Activated CD8-positive, alpha-beta T cell treated with anti-CD3 and anti-CD28 coated beads, Interleukin-2, amount 10 ng/mL, durations not matched to agents 7 days and 5 days (primary cell): ENCODE measurements around the gene PLCH1. TPM values are rescaled to one million over a fixed set of nuclear protein-coding genes. Genes with fewer than 3 reads are reported as not detected.

ENCODE experiments used
- ATAC-seq: fragments of 150-1000 bp; cut with Tn5 transposase; one replicate; pipeline ENCODE4 v1.10.0; 2021; ENCODE audit warnings: moderate library complexity
- CTCF ChIA-PET: fragments of 350-600 bp; sonication (Branson Sonifier 250); formaldehyde crosslinking; loops from one replicate; lab custom pipeline; 2021; ENCODE audit warnings: antibody characterized with exemption; lab: Charles Lee
- POLR2A ChIA-PET: fragments of 350-600 bp; sonication (Branson Sonifier 250); formaldehyde crosslinking; loops from one replicate; lab custom pipeline; 2021; ENCODE audit warnings: antibody characterized with exemption; lab: Charles Lee
- DNase-seq: peaks from one replicate; pipeline ENCODE4 v3.0.0-alpha.2; 2020
- H3K27ac Mint-ChIP-seq: one replicate; pipeline ENCODE4 v1.8.0; 2021; ENCODE audit warnings: mild to moderate bottlenecking, mixed read lengths
- H3K27me3 Mint-ChIP-seq: one replicate; pipeline ENCODE4 v1.8.0; 2021; ENCODE audit warnings: low read depth, mixed read lengths
- H3K36me3 Mint-ChIP-seq: one replicate; pipeline ENCODE4 v1.8.0; 2021; ENCODE audit warnings: low read depth, mixed read lengths
- H3K4me1 Mint-ChIP-seq: one replicate; pipeline ENCODE4 v1.8.0; 2021; ENCODE audit warnings: low read depth, mixed read lengths
- H3K4me3 Mint-ChIP-seq: one replicate; pipeline ENCODE4 v1.8.0; 2021; ENCODE audit warnings: mild to moderate bottlenecking, mixed read lengths
- H3K9me3 Mint-ChIP-seq: one replicate; pipeline ENCODE4 v1.8.0; 2022; ENCODE audit warnings: mixed read lengths; ENCODE audit not compliant: insufficient read depth
- total RNA-seq, 2 experiments: library from RNA; stranded (reverse); gene quantifications; one replicate each; pipeline ENCODE4 v1.2.3, GENCODE V29; 2021

Gene PLCH1
- total RNA-seq, 2 experiments from 2014 or later = 2.0 to 2.4 TPM

GRCh38 chr3:155743606-155744005 is 1.3 kb downstream of the PLCH1 start:
- Mint-ChIP-seq H3K27me3 (peaks cover 63% of the 10 kb centered on the region), H3K9me3 (no peaks in the 10 kb centered on the region), H3K4me3 (peak overlapping the region; percentile 79), H3K27ac (no peak overlapping the region), H3K4me1 (peaks cover 21% of the 10 kb centered on the region), H3K36me3 (no peaks in the 10 kb centered on the region)
- POLR2A ChIA-PET = interaction anchor here (0.6 kb wide), 1 partner anchor 384 kb away, joined by 4 read pairs; no protein-coding TSS in a partner anchor
- CTCF ChIA-PET = no interaction called here
- no peak for ATAC-seq
- DNase-seq = no peak

GRCh38 chr3:155742349-155742965 is 2.4 kb downstream of the PLCH1 start:
- DNase-seq (no peak), ATAC-seq (no peak)
- ChIA-PET CTCF (no interaction called here), POLR2A (no interaction called here)
- H3K4me3 Mint-ChIP-seq = no peak overlapping the region
- peaks cover 59% of the 10 kb centered on the region for H3K27me3 Mint-ChIP-seq
- no peaks in the 10 kb centered on the region for H3K36me3 Mint-ChIP-seq
- H3K4me1 Mint-ChIP-seq = peaks cover 21% of the 10 kb centered on the region
- no peak overlapping the region for H3K27ac Mint-ChIP-seq
- no peaks in the 10 kb centered on the region for H3K9me3 Mint-ChIP-seq

- Mint-ChIP-seq H3K27ac (no peak overlapping the region), H3K36me3 (no peaks in the 10 kb centered on the region), H3K27me3 (peaks cover 52% of the 10 kb centered on the region), H3K4me1 (peaks cover 21% of the 10 kb centered on the region), H3K9me3 (no peaks in the 10 kb centered on the region), H3K4me3 (no peak overlapping the region)
- ChIA-PET CTCF (interaction anchor here (2.4 kb wide), 1 partner anchor 64 kb away, joined by 6 read pairs; the partner anchor contains the start of gene C3orf33), POLR2A (no interaction called here)
- ATAC-seq (no peak), DNase-seq (no peak)
These were observed 3.3 kb downstream of the PLCH1 start for GRCh38 chr3:155741603-155742002.

- ATAC-seq (no peak), DNase-seq (no peak)
- Mint-ChIP-seq H3K27ac (no peak overlapping the region), H3K4me3 (no peak overlapping the region), H3K9me3 (no peaks in the 10 kb centered on the region), H3K4me1 (peaks cover 21% of the 10 kb centered on the region), H3K27me3 (peaks cover 48% of the 10 kb centered on the region), H3K36me3 (no peaks in the 10 kb centered on the region)
- ChIA-PET CTCF (interaction anchor here (2.4 kb wide), 1 partner anchor 65 kb away, joined by 6 read pairs; the partner anchor contains the start of gene C3orf33), POLR2A (no interaction called here)
These were observed 3.8 kb downstream of the PLCH1 start for GRCh38 chr3:155741101-155741500.

GRCh38 chr3:155739154-155739553 is 5.7 kb downstream of the PLCH1 start:
- DNase-seq = no peak
- no peak overlapping the region for H3K27ac Mint-ChIP-seq
- H3K36me3 Mint-ChIP-seq = no peaks in the 10 kb centered on the region
- POLR2A ChIA-PET = no interaction called here
- no peak for ATAC-seq
- H3K4me3 Mint-ChIP-seq = no peak overlapping the region
- H3K27me3 Mint-ChIP-seq = peaks cover 34% of the 10 kb centered on the region
- H3K4me1 Mint-ChIP-seq = peaks cover 5% of the 10 kb centered on the region
- CTCF ChIA-PET = interaction anchor here (2.4 kb wide), 1 partner anchor 67 kb away, joined by 6 read pairs; the partner anchor contains the start of gene C3orf33
- no peaks in the 10 kb centered on the region for H3K9me3 Mint-ChIP-seq

- Mint-ChIP-seq H3K9me3 (no peaks in the 10 kb centered on the region), H3K27me3 (peaks cover 31% of the 10 kb centered on the region), H3K27ac (no peak overlapping the region), H3K4me1 (peaks cover 1% of the 10 kb centered on the region), H3K4me3 (no peak overlapping the region), H3K36me3 (no peaks in the 10 kb centered on the region)
- no peak for DNase-seq
- ChIA-PET CTCF (interaction anchor here (1.4 kb wide), 1 partner anchor 68 kb away, joined by 4 read pairs; the partner anchor contains the start of gene C3orf33), POLR2A (no interaction called here)
- no peak for ATAC-seq
These were observed 6.2 kb downstream of the PLCH1 start for GRCh38 chr3:155738580-155739076.

- CTCF ChIA-PET = interaction anchor here (1.4 kb wide), 1 partner anchor 68 kb away, joined by 4 read pairs; the partner anchor contains the start of gene C3orf33
- H3K4me3 Mint-ChIP-seq = no peak overlapping the region
These were observed 6.9 kb downstream of the PLCH1 start for GRCh38 chr3:155737844-155738460.

GRCh38 chr3:155736381-155736780 is 8.5 kb downstream of the PLCH1 start:
- H3K27me3 Mint-ChIP-seq = peaks cover 26% of the 10 kb centered on the region
- ATAC-seq = no peak
- POLR2A ChIA-PET = no interaction called here

More at GRCh38 chr3:155737844-155738460, 6.9 kb downstream of the PLCH1 start:
- Mint-ChIP-seq H3K9me3 (no peaks in the 10 kb centered on the region), H3K27ac (no peak overlapping the region), H3K4me1 (no peaks in the 10 kb centered on the region), H3K27me3 (peaks cover 31% of the 10 kb centered on the region), H3K36me3 (no peaks in the 10 kb centered on the region)
- POLR2A ChIA-PET = no interaction called here
- ATAC-seq = no peak
- no peak for DNase-seq

GRCh38 chr3:155730843-155731242 is 14.0 kb downstream of the PLCH1 start:
- ATAC-seq = no peak
- CTCF ChIA-PET = no interaction called here

More at GRCh38 chr3:155736381-155736780, 8.5 kb downstream of the PLCH1 start:
- CTCF ChIA-PET = no interaction called here
- H3K27ac Mint-ChIP-seq = no peak overlapping the region
- H3K4me1 Mint-ChIP-seq = no peaks in the 10 kb centered on the region
- no peak for DNase-seq
- H3K36me3 Mint-ChIP-seq = no peaks in the 10 kb centered on the region
- no peak overlapping the region for H3K4me3 Mint-ChIP-seq
- H3K9me3 Mint-ChIP-seq = no peaks in the 10 kb centered on the region

GRCh38 chr3:155727836-155728235 is 17.0 kb downstream of the PLCH1 start:
- no peaks in the 10 kb centered on the region for H3K9me3 Mint-ChIP-seq
- CTCF ChIA-PET = interaction anchor here (0.7 kb wide), 1 partner anchor 26 kb away, joined by 3 read pairs; no protein-coding TSS in a partner anchor
- H3K27ac Mint-ChIP-seq = no peak overlapping the region
- H3K4me1 Mint-ChIP-seq = no peaks in the 10 kb centered on the region
- H3K4me3 Mint-ChIP-seq = no peak overlapping the region
- POLR2A ChIA-PET = no interaction called here
- H3K27me3 Mint-ChIP-seq = peaks cover 11% of the 10 kb centered on the region
- DNase-seq = no peak
- H3K36me3 Mint-ChIP-seq = no peaks in the 10 kb centered on the region
- no peak for ATAC-seq

More at GRCh38 chr3:155730843-155731242, 14.0 kb downstream of the PLCH1 start:
- H3K4me3 Mint-ChIP-seq = no peak overlapping the region
- POLR2A ChIA-PET = no interaction called here
- DNase-seq = no peak
- H3K27me3 Mint-ChIP-seq = peaks cover 17% of the 10 kb centered on the region
- H3K9me3 Mint-ChIP-seq = no peaks in the 10 kb centered on the region
- H3K27ac Mint-ChIP-seq = no peak overlapping the region
- no peaks in the 10 kb centered on the region for H3K36me3 Mint-ChIP-seq
- H3K4me1 Mint-ChIP-seq = no peaks in the 10 kb centered on the region

GRCh38 chr3:155714295-155714718 is 30.6 kb downstream of the PLCH1 start:
- Mint-ChIP-seq H3K4me3 (no peak overlapping the region), H3K27me3 (no peaks in the 10 kb centered on the region), H3K9me3 (no peaks in the 10 kb centered on the region), H3K36me3 (no peaks in the 10 kb centered on the region), H3K27ac (no peak overlapping the region), H3K4me1 (no peaks in the 10 kb centered on the region)
- DNase-seq (no peak), ATAC-seq (no peak)
- POLR2A ChIA-PET = no interaction called here
- CTCF ChIA-PET = interaction anchor here (1.2 to 2.3 kb wide), 2 partner anchors 11 to 12 kb away, joined by 4 to 12 read pairs; no protein-coding TSS in a partner anchor

GRCh38 chr3:155712008-155712407 is 32.9 kb downstream of the PLCH1 start:
- Mint-ChIP-seq H3K9me3 (no peaks in the 10 kb centered on the region), H3K36me3 (no peaks in the 10 kb centered on the region), H3K27me3 (no peaks in the 10 kb centered on the region), H3K27ac (no peak overlapping the region), H3K4me1 (no peaks in the 10 kb centered on the region), H3K4me3 (no peak overlapping the region)
- ATAC-seq (no peak), DNase-seq (no peak)
- POLR2A ChIA-PET = no interaction called here
- CTCF ChIA-PET = interaction anchor here (1.3 kb wide), 1 partner anchor 10 kb away, joined by 8 read pairs; no protein-coding TSS in a partner anchor
